Fibroblast of skin of left biceps (primary cell): Measurements from ENCODE around the gene ZNF462.
"Not testable (repeated sequence)": the region's sequence is repeated elsewhere in the genome, so short reads cannot be mapped to it uniquely, and the experiment has no call there.

Source experiments
- DNase-seq, 2 experiments: peaks; one replicate each; pipeline ENCODE4 v3.0.0-alpha.2; 2013; ENCODE audit warnings: low read depth in 2 of 2

ZNF462 gene

GRCh38 chr9:106862821-106863720 is at the start of gene ZNF462:
Gene ZNF462, plus strand, starts transcription at chr9:106863166. Its CDS starts 60,218 bp downstream, at chr9:106923384.
- peak in 1 of 2 experiments; percentile 57 for DNase-seq

- DNase-seq, result no peak
Measured at GRCh38 chr9:106816524-106816923, 46.4 kb upstream of the ZNF462 start.

- DNase-seq, result no peak
Measured at GRCh38 chr9:106818034-106818433, 44.9 kb upstream of the ZNF462 start.

GRCh38 chr9:106820866-106821265 is 42.1 kb upstream of the ZNF462 start:
- DNase-seq, result no peak

- no peak for DNase-seq
Measured at GRCh38 chr9:106828070-106828469, 34.9 kb upstream of the ZNF462 start.

- DNase-seq, result no peak
Measured at GRCh38 chr9:106828965-106829364, 34.0 kb upstream of the ZNF462 start.

- DNase-seq, result no peak
Measured at GRCh38 chr9:106829666-106830408, 33.1 kb upstream of the ZNF462 start.

GRCh38 chr9:106830527-106831150 is 32.3 kb upstream of the ZNF462 start:
- peak in 1 of 2 experiments; percentile 5 for DNase-seq

GRCh38 chr9:106834888-106835287 is 28.1 kb upstream of the ZNF462 start:
- no peak for DNase-seq

- DNase-seq, result no peak
Measured at GRCh38 chr9:106835840-106836239, 27.1 kb upstream of the ZNF462 start.

GRCh38 chr9:106843371-106843770 is 19.6 kb upstream of the ZNF462 start:
- DNase-seq, result no peak

GRCh38 chr9:106846307-106846706 is 16.7 kb upstream of the ZNF462 start:
- DNase-seq, result no peak

GRCh38 chr9:106846857-106847256 is 16.1 kb upstream of the ZNF462 start:
- DNase-seq, result no peak

GRCh38 chr9:106851640-106852039 is 11.3 kb upstream of the ZNF462 start:
- not testable (repeated sequence) for DNase-seq

GRCh38 chr9:106857811-106858470 is 5.0 kb upstream of the ZNF462 start:
- DNase-seq, result no peak

- DNase-seq, result no peak
Measured at GRCh38 chr9:106859957-106860720, 2.8 kb upstream of the ZNF462 start.

GRCh38 chr9:106860721-106861639 is 2.0 kb upstream of the ZNF462 start:
- no peak for DNase-seq

GRCh38 chr9:106861640-106862109 is 1.3 kb upstream of the ZNF462 start:
- no peak for DNase-seq

GRCh38 chr9:106862110-106862820 is 701 bp upstream of the ZNF462 start:
- no peak for DNase-seq
